Measurements from ENCODE around the gene CAPN12.
A peak's percentile ranks its signal among the peaks of the same experiment; 100 is the strongest.
"Not testable (repeated sequence)": the region's sequence is repeated elsewhere in the genome, so short reads cannot be mapped to it uniquely, and the experiment has no call there.

Gene CAPN12

DNA sequence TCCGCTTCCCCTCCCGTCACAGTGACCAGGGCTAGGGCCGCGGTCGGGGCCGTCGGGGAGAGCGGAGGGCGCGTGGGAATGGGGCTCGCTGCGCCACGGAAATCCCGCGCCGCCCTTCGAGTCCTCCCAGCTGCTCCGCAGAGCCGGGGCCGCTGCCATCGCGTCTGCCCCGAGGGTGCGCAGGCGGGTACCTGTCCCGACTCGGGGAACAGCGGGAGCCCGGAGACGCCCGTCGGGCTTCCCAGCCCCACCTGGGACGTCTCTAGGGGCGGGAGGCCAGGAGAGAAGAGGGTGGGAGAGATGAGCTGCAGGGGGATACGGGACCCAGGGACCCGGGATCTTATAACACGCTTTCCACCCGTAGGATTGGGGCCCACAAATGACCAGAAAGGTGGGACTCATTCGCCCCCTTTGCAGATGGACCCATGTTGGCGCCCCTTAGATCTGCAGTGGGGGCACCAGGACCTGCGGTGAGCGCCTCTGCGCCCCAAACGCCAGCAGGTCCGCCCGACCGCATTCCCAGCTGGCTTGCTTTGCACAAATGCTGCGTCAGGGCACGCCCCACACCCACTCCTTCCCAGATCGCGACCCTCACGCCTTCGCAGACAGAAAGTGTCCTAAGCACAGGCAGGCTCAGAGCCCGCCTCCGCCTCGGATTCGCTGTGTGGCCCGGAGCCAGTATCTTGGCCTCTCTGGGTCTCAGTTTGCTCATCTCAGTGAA is 26.1 kb upstream of the CAPN12 start:
- not testable (repeated sequence) for DNase-seq (ENCODE audit: low spot score)

DNA sequence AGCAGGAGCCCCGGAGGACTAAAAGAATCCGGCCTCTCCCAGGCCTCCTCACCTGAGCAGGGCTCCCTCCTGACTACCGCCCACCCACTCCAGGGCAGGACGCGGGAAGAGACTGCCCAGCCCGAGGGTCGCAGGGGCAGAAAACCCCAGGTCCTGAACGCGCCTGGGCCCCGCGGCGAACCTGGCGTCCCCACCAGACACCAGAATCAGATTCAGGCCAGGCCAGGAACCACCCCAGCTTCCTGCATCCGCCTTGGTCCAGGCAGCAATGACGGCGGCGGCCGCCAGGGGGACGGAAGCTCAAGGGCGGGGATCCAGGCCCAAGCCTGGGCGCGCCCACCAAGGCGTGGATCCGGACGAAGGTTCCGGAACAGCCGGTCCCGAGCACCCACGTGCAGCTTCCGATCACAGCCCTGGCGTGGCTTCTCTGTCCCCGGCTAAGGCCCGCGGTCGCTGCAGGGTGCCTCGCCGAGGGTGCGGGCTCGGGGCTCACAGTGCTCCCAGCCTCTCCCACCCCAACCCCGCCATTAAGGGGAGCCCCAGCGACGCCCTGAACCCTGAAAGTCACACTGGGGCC is 25.4 kb upstream of the CAPN12 start:
- peak; percentile 92 for DNase-seq (ENCODE audit: low spot score)

DNA sequence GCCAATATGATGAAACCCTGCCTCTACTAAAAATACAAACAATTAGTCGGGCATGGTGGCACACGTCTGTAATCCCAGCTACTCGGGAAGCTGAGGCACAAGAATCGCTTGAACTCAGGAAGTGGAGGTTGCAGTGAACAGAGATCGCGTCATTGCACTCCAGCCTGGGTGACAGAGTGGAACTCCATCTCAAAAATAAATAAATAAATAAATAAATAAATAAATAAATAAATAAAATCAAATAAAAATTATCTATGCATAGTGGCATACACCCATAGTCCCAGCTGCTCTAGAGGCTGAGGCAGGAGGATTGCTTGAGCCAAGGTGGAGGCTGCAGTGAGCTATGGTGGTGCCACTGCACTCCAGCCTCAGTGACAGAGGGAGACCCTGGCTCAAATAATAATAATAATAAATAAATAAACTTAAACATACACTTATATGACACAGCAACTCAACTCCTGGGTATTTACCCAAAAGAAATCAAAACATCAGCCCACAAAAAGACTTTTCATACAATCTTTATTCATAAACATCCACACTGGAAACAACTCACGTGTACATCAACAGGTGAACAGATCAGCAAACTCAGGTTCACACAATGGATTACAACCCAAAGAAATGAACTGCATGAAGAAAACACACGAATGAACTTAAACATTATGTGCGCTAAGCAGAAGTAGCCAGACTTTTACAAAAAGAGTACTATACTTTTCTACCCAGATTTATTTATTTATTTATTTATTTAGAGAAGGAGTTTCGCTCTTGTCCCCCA is 22.2 kb upstream of the CAPN12 start:
- no peak for DNase-seq (ENCODE audit: low spot score)

DNA sequence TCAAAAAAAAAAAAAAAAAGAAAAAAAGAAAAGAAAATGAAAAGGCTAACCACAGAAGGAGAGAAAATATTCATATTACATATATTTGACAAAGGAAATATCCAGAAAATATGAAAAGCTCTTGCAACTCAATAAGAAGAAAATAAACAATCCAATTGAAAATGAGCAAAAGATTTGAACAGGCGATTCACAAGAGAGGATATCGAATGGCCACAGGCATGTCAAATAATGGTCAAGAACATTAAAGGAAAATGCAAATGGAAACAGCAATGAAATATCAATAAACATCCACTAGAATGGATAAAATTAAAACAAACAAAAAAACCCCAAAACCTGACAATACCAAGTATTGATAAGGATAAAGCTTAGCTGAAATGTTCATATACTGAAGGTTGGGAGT is 20.9 kb upstream of the CAPN12 start:
- no peak for DNase-seq (ENCODE audit: low spot score)

DNA sequence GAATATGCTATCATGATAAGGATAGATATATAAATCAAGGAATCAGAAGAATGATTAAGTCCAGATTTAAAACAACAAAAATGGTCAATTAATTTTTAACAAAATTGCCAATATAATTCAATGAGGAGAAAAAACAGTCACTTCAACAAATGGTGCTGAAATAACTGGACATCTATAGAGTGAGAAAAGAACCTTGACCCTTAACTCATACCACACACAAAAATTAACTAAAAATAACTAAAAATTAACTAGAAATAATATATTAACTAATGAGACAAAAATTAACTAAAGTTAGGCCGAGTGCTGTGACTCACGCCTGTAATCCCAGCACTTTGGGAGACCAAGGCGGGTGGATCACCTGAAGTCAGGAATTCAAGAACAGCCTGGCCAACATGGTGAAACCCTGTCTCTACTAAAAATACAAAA is 19.5 kb upstream of the CAPN12 start:
- no peak for DNase-seq (ENCODE audit: low spot score)

DNA sequence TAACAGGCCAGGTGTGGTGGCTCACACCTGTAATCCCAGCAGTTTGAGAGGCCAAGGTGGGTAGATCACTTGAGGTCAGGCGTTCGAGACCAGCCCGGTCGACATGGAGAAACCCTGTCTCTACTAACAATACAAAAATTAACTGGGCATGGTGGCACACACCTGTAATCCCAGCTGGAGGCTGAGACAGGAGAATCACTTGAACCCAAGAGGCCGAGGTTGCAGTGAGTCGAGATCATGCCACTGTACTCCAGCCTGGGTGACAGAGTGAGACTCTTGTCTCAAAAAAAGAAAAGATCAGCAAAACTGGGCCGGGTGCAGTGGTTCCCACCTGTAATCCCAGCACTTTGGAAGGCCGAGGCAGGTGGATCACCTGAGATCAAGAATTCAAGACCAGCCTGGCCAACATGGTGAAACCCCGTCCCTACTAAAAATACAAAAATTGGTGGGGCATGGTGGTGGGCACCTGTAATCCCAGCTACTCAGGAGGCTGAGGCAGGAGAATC is 17.7 kb upstream of the CAPN12 start:
- not testable (repeated sequence) for DNase-seq (ENCODE audit: low spot score)

DNA sequence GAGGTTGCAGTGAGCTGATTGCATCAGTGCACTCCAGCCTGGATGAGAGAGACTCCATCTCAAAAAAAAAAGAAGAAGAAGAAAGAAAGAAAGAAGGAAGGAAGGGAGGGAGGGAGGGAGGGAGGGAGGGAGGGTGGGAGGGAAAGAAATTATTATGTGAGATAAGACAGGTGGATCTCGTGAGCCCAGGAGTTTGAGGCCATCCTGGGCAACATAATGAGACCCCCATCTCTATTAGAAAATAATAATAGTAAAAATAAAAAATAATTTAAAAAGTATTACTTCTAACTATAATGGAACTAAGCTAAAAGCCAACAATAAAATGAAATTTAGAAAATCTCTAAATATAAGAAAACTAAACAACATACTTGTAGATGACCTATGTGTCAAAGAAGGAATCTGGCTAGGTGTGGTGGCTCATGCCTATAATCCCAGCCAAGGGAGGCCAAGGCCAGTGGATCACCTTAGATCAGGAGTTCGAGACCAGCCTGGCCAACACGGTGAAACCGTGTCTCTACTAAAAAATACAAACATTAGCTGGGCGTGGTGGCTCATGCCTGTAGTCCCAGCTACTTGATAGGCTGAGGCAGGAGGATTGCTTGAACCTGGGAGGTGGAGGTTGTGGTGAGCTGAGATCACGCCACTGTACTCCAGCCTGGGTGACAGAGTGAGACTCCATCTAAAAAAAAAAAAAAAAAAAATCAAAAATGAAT is 16.7 kb upstream of the CAPN12 start:
- not testable (repeated sequence) for DNase-seq (ENCODE audit: low spot score)

DNA sequence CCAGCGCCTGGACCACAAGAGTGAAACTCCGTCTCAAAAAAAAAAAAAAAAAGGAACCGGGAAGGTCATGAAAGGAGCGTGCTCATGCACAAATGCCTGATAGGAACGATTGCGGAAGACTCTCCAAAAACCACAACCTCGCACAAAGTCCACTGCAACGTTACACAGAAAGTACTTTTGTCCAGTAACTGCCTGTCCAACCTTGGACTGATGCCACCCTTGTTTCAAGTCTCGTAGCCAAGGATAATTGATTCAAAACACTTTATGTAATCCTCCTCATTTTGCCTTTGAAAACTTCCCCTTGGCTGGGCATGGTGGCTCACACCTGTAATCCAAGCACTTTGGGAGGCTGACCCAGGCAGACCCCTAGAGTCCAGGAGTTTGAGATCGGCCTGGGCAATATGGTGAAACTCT is 15.3 kb upstream of the CAPN12 start:
- no peak for DNase-seq (ENCODE audit: low spot score)

DNA sequence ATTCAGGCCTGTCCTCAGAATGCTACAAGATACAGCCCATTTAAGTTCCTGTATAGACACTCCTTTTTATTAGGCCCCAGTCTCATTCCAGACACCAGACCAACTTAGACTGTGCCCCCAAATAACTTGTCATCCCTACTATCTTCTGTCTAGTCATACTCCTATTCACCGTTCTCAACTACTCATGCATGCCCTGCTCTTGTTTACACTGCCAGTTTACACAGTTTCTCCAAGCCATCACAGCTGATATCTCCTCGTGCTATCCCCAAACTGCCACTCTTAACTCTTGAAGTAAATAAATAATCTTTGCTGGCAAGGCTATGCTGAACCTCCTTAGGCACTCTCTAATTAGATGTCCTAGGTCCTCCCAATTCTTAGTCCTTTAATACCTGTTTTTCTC is 9.9 kb upstream of the CAPN12 start:
- not testable (repeated sequence) for DNase-seq (ENCODE audit: low spot score)

DNA sequence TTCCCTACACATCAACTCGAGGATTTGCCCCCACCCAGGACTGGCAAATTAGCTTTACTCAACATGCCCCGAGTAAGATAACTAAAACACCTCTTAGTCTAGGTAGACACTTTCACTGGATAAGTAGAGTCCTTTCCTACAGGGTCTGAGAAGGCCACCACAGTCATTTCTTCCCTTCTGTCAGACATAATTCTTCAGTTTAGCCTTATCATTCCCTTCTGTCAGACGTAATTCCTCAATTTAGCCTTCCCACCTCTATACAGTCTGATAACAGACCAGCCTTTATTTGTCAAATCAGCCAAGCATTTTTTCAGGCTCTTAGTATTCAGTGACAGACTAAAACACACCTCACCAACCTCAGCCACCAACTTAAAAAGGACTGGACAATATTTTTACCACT is 9.5 kb upstream of the CAPN12 start:
- DNase-seq (ENCODE audit: low spot score): not testable (repeated sequence)

DNA sequence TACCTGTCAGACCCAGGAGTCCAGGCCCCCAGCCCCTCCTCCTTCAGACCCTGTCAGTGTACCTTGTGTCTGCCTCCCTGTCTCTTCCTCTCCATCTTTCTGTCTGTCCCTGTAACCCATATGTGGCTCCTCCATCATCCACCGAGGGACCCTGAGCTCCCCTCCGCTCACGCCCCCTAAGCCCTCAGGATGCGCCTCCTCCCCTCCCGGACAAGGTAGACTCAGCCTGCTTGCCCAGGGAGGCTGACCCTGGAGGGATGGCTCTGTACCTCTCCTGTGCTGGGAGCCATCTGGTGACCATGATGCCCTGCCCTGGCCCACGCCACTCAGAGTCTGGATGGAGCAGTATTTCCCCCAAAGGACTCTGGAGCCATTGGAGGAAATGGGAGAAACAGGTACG is 1.0 kb upstream of the CAPN12 start:
- no peak for DNase-seq (ENCODE audit: low spot score)

DNA sequence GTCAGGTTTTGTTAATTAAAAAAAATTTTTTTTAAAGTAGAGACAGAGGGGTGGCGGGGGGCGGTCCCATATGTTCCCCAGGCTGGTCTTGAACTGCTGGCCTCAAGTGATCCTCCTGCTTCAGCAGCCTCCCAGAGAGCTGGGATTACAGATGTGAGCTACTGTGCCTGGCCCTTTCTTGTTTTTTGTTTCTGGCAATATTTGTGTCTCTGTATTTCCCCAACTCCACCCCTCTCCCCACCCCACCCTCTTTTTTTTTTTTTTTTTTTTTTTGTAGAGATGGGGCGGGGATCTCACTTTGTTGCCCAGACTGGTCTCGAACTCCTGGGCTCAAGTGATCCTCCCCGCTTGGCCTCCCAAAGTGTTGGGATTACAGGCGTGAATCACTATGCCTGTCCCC is 600 bp upstream of the CAPN12 start:
- no peak for DNase-seq (ENCODE audit: low spot score)

DNA sequence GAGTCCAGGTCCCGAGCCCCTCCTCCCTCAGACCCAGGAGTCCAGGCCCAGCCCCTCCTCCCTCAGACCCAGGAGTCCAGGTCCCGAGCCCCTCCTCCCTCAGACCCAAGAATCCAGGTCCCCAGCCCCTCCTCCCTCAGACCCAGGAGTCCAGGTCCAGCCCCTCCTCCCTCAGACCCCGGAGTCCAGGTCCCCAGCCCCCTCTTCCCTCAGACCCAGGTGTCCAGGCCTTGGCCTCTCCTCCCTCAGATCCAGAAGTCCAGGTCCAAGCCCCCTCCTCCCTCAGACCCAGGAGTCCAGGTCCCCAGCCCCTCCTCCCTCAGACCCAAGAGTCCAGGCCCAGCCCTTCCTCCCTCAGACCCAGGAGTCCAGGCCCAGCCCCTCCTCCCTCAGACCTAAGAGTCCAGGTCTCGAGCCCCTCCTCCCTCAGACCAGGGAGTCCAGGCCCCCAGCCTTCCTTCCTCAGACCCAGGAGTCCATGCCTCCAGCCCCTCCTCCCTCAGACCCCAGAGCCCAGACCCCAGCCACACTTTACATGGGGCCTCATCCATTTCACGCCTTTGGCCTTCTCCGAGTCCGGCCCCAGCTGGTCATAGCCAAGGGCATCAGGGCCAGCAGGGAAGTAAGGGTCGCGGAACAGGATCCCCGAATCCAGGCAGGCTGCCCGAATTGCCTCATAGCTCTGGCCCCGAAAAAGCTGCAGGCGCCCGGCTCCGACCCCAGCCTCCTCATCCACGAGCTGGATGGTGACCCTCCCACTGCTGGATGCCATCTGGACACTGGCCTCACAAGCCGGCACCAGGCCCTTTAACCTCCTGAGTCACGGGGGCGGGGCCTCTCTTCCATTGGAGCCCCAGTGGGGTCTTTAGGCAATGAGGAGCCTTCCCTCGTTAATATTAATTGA is 628 bp downstream of the CAPN12 start:
- DNase-seq (ENCODE audit: low spot score): no peak

DNA sequence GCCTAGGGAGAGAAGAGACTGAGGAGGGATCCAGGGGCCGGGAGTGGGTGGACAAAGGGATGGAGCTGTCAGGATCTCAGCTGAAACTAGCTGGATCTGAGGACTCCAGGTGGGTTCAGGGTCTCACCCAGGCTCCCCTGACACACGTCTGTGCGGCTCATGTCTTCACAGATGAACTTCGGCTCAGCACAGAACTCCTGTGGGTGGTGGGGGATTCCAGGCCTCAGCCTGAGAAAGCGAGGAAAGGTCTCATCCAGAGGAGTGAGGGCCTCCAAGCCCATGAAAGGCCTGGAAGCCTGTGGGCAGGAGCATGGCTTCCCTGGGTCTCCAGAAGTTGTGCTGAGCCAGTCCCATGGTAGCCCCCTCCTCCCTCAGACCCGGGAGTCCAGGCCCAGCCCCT is 1.4 kb downstream of the CAPN12 start:
- DNase-seq (ENCODE audit: low spot score): no peak

DNA sequence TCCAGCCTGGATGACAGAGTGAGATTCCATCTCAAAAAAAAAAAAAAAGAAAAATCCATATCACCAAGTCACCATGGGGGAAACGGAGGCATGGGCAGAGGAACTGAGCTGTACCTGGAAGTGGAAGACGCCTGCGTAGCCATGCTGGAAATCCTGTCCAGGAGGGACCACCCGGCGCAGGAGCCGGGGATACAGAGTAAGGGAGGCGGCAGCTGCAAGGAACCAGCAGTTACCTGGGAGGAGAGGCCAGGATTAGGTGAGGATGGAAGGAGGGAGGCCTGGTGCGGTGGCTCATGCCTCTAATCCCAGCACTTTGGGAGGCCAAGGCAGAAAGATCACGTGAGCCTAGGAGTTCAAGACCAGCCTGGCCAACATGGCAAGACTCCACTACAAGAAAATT is 2.0 kb downstream of the CAPN12 start:
- DNase-seq (ENCODE audit: low spot score): no peak

DNA sequence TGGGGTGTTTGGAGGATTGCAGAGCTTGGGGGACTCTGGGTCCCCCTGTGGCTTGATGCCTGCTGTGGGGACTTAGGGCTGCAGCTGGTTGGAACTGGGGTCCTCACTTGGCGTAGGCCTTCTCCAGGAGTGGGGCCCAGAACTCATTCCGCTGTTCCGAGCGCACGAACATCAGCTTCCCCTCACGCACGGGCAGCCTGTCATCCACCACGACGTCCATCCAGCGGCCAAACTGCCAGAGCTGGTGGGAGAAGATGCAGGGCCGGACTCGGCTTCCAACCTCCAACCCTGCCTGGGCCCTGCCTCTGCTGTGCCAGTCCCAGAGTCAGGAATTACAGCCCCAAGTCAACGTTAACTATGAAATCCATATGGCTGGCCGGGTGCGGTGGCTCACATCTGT is 2.6 kb downstream of the CAPN12 start:
- no peak for DNase-seq (ENCODE audit: low spot score)

DNA sequence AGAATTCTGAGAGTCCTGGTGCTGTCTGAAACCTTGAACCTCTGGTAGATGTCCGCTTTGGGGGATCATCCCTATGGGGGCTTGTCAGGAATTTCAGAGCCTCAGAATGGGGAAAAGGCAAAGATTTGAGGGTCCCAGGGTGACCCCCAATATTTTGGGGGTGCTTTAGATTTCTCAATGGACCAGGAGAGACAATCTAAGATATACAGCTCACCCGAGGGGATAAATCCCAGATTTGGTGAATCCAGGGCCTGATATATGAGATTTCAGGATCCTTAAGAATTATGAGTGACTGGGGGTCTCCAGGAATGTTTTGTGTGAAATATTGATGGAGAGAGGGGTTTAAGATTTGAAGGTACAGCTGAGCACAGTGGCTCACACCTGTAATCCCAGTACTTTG is 3.3 kb downstream of the CAPN12 start:
- no peak for DNase-seq (ENCODE audit: low spot score)

DNA sequence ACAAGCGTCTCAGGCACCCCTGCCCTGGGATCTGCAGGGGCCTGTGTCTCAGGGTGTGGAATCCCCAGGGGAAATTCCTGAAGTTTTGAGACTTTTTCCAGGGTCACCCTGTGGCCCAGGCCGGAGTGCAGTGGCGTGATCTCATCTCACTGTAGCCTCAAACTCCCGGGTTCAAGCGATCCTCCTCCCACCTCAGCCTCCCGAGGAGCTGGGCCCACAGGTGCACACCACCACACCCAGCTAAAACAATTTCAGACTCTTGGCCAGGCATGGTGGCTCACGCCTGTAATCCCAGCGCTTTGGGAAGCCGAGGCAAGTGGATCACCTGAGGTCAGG is 4.0 kb downstream of the CAPN12 start:
- DNase-seq (ENCODE audit: low spot score): no peak

DNA sequence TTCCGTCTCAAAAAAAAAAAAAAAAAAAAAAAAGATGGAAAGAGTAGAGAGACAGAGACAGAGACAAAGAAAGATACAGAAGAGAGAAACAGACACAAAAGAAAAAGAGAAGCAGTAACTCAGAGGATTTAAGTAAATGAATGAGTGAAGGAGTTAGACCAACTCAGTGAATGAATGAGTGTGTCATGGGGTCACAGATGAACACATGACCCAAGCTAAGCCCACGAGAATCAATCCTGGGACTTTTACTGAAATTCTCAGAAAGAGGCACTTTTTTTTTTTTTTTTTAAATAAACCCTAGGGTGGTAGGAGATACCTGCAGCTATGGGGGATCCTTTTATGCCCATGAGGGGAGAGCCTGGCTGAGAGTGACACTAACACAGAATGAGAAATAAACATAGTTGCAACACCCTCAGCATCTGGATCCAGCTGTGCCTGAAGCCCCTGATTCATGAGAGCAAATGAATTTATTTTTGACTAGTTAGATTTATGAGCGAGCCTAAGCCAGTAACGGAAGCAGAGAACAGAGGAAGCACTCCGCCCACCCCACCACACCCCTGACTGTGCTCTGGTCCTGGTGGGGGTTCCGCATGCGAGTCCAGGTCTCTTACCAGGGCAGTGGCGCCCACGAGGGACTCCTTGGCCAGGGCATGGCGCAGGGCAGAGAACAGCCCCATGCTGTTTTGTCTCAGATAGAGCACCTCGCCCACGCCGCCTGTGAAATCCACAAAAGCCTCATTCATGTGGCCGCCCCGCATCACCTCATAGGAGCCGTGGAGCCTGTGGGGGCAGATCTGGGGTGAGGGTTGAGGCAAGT is 4.6 kb downstream of the CAPN12 start:
- no peak for DNase-seq (ENCODE audit: low spot score)

DNA sequence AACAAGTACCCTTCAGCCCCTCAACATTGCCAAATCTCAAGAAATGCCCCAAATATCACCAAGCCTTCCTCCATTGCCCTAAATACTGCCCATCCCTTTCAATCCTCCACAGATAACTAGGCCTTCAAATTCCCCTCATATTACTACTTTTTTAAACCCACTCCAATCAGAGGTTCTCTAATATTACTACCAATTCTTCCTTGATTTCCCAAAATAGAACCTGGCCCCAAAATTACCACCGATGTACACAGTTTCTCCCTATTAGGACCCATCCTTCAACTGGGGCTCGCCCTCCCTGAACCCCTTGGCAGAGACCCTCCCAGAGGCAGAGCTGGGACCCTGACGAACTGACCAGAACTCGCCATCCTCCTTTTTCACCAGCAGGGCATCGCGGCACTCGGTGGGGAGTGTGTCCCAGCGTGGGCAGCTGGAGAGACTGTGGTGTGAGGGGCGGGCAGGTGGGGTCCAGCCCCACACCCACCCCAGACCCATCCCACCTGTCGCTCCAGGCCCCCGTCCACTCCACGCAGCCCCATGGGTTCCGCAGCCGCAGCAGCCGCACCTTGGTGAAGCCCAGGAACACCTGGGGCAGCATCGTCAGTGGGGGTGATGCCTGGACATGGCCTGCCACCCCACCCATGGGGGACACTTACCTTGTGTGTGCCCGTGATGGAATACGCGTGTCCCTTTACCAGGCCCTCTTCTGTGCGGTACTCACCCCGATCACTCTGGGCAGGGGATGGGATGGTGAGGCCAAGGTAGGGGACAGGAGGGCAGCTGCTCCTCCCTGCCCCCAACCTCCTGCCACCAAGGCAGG is 6.1 kb downstream of the CAPN12 start:
- no peak for DNase-seq (ENCODE audit: low spot score)
